HepG2 (cell line): ENCODE measurements around the gene CFAP100. TPM values are rescaled to one million over a fixed set of nuclear protein-coding genes. Genes with fewer than 3 reads are reported as not detected.
A peak's percentile ranks its signal among the peaks of the same experiment; 100 is the strongest.

ENCODE experiments used
- ELK4 ChIP-seq: sonication (generic); formaldehyde crosslinking; IDR thresholded peaks from 2 replicates; pipeline ENCODE4 v1.9.0; 2021; ENCODE audit warnings: missing genetic modification reagents, borderline replicate concordance
- MAFF ChIP-seq: IDR thresholded peaks from 2 replicates; pipeline ENCODE4 v1.6.1; 2011; ENCODE audit warnings: low read depth, low read length, improper control_type of control experiment
- SOX6 ChIP-seq, 2 experiments: fragments of 450-650 bp in 1 of 2; sonication (generic) in 1 of 2; formaldehyde crosslinking in 1 of 2; IDR thresholded peaks; 2 replicates each; pipeline versions ENCODE4 v1.4.0 to v1.6.1; 2017 to 2020; ENCODE audit warnings: antibody characterized with exemption in 1 of 2, mild to moderate bottlenecking in 1 of 2, missing genetic modification reagents in 1 of 2
- SRY ChIP-seq: sonication (generic); formaldehyde crosslinking; IDR thresholded peaks from 2 replicates; pipeline ENCODE4 v1.8.0; 2022; ENCODE audit warnings: mild to moderate bottlenecking, missing genetic modification reagents
- ZBTB40 ChIP-seq, 2 experiments: fragments of 450-650 bp in 1 of 2; sonication (generic) in 1 of 2; formaldehyde crosslinking in 1 of 2; IDR thresholded peaks; 2 replicates each; pipeline versions ENCODE4 v1.6.1 to v1.8.0; 2016 to 2022; ENCODE audit warnings: antibody characterized with exemption in 1 of 2, mild to moderate bottlenecking in 1 of 2, missing genetic modification reagents in 1 of 2
- ZNF280B ChIP-seq: sonication (generic); formaldehyde crosslinking; IDR thresholded peaks from 2 replicates; pipeline ENCODE4 v1.5.0; 2020; ENCODE audit warnings: missing genetic modification reagents, mild to moderate bottlenecking, borderline replicate concordance
- ZNF446 ChIP-seq: sonication (generic); formaldehyde crosslinking; IDR thresholded peaks from 2 replicates; pipeline ENCODE4 v1.5.0; 2020; ENCODE audit warnings: mild to moderate bottlenecking, missing genetic modification reagents
- ZNF790 ChIP-seq: sonication (generic); formaldehyde crosslinking; IDR thresholded peaks from 2 replicates; pipeline ENCODE4 v1.8.0; 2022; ENCODE audit warnings: missing genetic modification reagents, mild to moderate bottlenecking, borderline replicate concordance
- polyA plus RNA-seq, 8 experiments: library from polyadenylated mRNA; depleted of rRNA in 3 of 8; stranded (reverse) in 7 of 8; unstranded in 1 of 8; fragments of >200 nt; fragmentation: Illumina TruSeq in 4 of 8; extraction: Trizol in 4 of 8; gene quantifications; 2 replicates each; pipeline versions ENCODE4 v1.2.1 to v1.2.3, GENCODE V29; 2011 to 2016; ENCODE audit warnings: low read depth in 4 of 8, missing spikeins in 1 of 8, mixed read lengths in 1 of 8; ENCODE audit not compliant: insufficient read depth in 1 of 8
- total RNA-seq, 5 experiments: library from RNA; depleted of rRNA; stranded (reverse); fragments of >200 nt; fragmentation: Illumina TruSeq; extraction: Trizol; gene quantifications; 2 replicates each; pipeline ENCODE4 v1.2.3, GENCODE V29; 2016; ENCODE audit warnings: low read depth in 1 of 5
- TF ChIP-seq, protein P1 (sequence below): sonication (generic); formaldehyde crosslinking; IDR thresholded peaks from 2 replicates; pipeline ENCODE4 v1.4.0; 2020; ENCODE audit warnings: missing genetic modification reagents

CFAP100 gene
- total and polyA plus RNA-seq, 2 of the 13 experiments (the other 11 are each of a cell fraction or from before 2014, with no cell fraction given), result 0.32 TPM; not detected in 1

GRCh38 chr3:126472277-126473006 is 77.7 kb downstream of the CFAP100 start (continued):
- no peak for TF ChIP-seq ZNF280B (CRISPR knock-in tag)
- TF ChIP-seq, protein P1, sequence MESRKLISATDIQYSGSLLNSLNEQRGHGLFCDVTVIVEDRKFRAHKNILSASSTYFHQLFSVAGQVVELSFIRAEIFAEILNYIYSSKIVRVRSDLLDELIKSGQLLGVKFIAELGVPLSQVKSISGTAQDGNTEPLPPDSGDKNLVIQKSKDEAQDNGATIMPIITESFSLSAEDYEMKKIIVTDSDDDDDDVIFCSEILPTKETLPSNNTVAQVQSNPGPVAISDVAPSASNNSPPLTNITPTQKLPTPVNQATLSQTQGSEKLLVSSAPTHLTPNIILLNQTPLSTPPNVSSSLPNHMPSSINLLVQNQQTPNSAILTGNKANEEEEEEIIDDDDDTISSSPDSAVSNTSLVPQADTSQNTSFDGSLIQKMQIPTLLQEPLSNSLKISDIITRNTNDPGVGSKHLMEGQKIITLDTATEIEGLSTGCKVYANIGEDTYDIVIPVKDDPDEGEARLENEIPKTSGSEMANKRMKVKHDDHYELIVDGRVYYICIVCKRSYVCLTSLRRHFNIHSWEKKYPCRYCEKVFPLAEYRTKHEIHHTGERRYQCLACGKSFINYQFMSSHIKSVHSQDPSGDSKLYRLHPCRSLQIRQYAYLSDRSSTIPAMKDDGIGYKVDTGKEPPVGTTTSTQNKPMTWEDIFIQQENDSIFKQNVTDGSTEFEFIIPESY (CRISPR knock-in tag), result peak; percentile 39; the same call in 1 of the 2 replicates
- TF ChIP-seq SRY (CRISPR knock-in tag), result no peak
- no peak for TF ChIP-seq ZNF790
- TF ChIP-seq SOX6 (IDR thresholded peaks at IDR 0.05), result no peak
- peak; percentile 80 for TF ChIP-seq SOX6 (CRISPR knock-in tag; IDR thresholded peaks at IDR 0.05)
- no peak for TF ChIP-seq ZNF446 (CRISPR knock-in tag)
- no peak for TF ChIP-seq MAFF
- TF ChIP-seq ELK4 (CRISPR knock-in tag), result no peak
- TF ChIP-seq ZBTB40 (IDR thresholded peaks at IDR 0.05), result no peak
- no peak for TF ChIP-seq ZBTB40 (CRISPR knock-in tag; IDR thresholded peaks at IDR 0.05)
